Neural progenitor cell (in vitro differentiated cells): Measurements from ENCODE around the gene POMGNT2.

Experiments used
- EZH2 ChIP-seq: fragments of 200-600 bp; sonication (generic); IDR thresholded peaks from 2 replicates; pipeline ENCODE4 v1.6.1; 2017; ENCODE audit warnings: antibody characterized with exemption, mild to moderate bottlenecking, moderate library complexity
- EZH2phosphoT487 ChIP-seq: fragments of 200-600 bp; sonication (generic); IDR thresholded peaks from 2 replicates; pipeline ENCODE4 v1.6.1; 2017; ENCODE audit warnings: antibody characterized with exemption
- TF ChIP-seq, protein P1 (sequence below): fragments of 200-600 bp; sonication (generic); IDR thresholded peaks from 2 replicates; pipeline ENCODE4 v1.5.1; 2017; ENCODE audit warnings: antibody characterized with exemption, mild to moderate bottlenecking

- TF ChIP-seq, protein P1, sequence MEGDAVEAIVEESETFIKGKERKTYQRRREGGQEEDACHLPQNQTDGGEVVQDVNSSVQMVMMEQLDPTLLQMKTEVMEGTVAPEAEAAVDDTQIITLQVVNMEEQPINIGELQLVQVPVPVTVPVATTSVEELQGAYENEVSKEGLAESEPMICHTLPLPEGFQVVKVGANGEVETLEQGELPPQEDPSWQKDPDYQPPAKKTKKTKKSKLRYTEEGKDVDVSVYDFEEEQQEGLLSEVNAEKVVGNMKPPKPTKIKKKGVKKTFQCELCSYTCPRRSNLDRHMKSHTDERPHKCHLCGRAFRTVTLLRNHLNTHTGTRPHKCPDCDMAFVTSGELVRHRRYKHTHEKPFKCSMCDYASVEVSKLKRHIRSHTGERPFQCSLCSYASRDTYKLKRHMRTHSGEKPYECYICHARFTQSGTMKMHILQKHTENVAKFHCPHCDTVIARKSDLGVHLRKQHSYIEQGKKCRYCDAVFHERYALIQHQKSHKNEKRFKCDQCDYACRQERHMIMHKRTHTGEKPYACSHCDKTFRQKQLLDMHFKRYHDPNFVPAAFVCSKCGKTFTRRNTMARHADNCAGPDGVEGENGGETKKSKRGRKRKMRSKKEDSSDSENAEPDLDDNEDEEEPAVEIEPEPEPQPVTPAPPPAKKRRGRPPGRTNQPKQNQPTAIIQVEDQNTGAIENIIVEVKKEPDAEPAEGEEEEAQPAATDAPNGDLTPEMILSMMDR = no peak
- TF ChIP-seq EZH2 (no peak), EZH2phosphoT487 (no peak)
Measured at GRCh38 chr3:43081796-43082195, 24.1 kb downstream of the POMGNT2 start.
